ENCODE results near the gene VPS35.

The VPS35 gene

DNA sequence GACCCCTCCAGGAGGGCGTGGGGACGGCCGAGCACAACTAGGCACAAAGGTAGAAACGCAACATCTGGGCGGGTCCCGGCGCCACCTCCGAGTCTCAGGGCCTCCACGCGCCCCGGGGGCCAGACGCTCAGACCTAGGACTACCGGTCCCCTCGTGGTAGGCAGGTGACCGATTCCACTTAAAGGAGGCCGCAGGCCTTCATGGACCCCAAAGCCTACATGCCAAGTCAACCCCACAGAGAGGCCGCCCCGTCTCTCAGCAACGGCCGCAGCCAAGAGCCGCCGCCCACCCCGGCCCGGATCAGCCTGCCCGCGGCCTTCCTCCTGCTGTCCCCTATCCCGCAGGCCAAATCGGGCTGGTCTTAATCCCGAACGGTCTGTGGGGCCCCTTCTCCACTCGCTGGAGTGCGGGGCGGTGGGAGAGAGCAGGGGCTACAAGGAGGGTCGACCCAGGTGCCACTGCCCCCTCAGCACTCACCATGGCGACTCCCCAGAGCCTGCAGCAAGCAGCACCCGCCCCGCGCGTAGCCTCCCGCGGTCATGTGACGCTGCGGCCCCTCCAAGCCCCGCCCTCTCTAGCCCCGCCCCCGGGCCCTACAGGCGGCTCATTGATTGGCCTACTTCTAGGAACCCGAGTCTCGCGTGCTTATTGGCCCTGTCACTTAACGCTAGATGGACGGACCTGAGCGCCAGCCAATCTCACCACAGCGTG, at the start of gene VPS35:
VPS35 (minus strand) TSS at position 525 of the 711 bp plus-strand sequence; CDS start at position 480, 45 bp downstream.
- peak; percentile 98 to 100 for DNase-seq (ENCODE audit: extremely low read depth in 1 of 2, low read depth in 1 of 2)

DNA sequence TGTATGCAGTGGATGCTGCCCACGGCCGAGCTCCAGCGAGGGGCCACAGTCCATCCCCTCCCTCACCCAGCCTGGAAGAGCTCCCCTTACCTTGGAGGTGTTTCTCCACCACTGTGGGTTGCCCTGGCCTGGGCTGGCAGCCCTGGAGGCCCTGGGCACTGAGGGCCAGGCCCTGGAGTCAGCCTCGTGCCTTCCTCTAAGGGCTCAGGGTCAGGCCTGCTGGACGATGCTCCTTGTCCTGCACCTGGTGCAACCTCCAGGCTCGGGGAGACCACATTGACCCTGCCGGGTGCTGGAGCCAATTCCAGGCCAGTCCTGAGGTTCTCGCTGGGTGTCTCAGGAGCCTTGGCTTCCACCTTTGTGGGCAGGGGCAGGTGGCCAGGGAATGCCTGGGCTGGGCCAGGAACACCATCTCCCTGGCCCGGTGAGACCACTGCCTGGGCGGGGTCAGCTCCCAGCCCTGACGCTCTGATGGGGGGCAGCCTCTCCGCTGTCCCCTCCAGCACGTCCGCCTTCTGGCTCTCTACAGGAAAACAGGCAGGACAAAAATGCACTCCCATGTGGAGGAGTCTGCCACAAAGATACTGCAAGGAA, 48.7 kb upstream of the VPS35 start:
- no peak for DNase-seq (ENCODE audit: extremely low read depth in 1 of 2, low read depth in 1 of 2)

DNA sequence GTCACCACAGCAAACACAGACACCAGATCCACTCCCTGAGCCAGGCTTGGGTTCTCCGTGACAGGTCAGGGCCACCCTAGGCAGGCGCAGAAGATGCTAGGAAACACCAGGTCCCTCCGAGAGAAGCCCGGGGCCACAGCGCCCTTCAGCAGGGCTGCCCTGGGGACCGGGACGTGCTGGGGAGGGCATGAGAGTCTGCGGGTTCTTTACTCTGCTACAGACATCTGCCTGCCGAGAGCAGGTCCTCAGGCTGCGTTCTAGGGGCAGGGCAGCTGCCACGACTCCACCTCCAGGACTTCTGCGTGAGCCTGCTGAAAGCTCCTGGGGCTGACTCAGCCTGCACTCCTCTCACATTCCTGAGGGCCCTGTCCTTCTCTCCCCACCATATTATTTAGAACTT, 47.7 kb upstream of the VPS35 start:
- no peak for DNase-seq (ENCODE audit: extremely low read depth in 1 of 2, low read depth in 1 of 2)

DNA sequence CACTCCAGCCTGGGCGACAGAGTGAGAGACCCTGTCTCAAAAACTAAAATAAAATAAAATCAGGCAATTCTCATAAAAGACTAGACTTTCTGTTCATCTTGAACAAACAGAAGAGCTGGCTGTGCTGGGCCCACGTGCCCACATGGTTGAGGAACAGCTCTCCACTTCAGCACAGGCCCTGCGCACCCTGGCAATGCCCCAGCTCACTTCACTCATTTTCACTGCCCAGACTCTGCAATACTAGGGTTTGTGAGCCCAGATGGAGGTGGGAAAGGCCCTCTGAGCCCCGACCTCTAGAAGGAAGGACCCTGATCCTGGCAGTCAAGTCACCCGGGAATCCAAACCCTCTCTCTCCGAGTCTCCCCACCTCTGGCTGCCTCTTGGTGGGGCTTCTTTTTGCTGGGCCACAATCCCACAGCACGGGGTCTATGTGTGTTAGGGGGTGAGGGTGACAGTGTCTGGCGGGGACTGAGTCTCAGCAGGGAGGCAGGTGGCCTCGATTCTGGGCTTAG, 44.4 kb upstream of the VPS35 start:
- DNase-seq (ENCODE audit: extremely low read depth in 1 of 2, low read depth in 1 of 2): no peak

DNA sequence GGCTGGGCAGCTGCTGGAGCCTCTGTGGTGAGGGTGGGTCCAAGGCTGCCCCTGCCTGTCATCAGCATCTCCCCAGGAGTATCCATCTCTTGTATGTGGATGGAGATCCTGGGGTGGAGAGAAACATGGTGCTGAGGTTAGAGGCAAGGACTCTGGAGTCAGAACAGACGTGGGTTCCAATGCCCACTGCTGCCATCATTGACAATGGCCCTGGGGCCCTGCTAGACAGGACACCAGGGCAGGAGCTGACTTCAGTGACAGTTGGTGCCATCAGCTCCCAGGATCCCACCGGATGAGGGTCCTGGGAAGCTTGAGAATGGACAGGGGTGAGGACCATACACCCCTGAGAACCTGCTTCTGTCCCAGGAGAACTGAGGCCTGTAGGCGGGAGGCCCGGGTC, 43.6 kb upstream of the VPS35 start:
- no peak for DNase-seq (ENCODE audit: extremely low read depth in 1 of 2, low read depth in 1 of 2)

DNA sequence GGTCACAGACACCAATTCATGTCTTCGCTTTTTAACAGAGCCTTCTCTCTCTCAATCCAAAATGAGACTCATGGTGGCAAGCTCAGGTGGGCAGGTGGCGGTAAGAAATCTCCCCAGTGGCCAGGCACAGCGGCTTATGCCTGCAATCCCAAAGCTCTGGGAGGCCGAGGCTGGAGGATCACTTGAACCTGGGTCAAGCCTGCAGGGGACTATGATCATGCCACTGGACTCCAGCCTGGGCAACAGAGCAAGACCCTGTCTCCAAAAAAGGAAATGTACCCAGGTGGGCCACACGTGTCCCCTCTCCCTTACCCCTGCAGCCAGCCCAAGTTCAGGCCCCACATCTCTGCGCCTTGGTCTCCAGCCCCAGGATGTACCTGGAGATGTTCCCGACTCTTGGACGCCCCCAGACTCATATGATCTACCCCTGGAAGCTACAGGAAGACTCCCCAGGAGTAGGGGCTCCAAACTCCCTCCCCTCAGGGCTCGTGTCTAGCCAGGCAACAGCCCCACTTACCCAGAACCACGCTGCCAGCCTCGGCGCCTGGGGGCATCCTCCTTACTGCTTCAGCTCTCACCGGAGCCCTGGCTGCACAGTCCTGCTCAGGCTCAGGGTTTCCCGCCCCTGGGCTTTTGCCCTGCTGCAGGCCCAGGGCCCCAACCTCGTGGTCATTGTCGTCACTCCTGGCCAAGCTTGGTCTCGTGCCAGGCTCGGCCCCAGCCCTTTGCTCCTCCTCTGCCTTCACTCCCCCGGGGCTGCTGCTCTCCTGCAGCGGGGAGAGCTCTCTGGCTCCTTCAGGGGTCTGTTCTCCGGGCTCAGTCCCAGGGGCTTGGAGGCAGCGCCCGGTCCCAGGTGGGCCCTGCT, 42.9 kb upstream of the VPS35 start:
- no peak for DNase-seq (ENCODE audit: extremely low read depth in 1 of 2, low read depth in 1 of 2)

DNA sequence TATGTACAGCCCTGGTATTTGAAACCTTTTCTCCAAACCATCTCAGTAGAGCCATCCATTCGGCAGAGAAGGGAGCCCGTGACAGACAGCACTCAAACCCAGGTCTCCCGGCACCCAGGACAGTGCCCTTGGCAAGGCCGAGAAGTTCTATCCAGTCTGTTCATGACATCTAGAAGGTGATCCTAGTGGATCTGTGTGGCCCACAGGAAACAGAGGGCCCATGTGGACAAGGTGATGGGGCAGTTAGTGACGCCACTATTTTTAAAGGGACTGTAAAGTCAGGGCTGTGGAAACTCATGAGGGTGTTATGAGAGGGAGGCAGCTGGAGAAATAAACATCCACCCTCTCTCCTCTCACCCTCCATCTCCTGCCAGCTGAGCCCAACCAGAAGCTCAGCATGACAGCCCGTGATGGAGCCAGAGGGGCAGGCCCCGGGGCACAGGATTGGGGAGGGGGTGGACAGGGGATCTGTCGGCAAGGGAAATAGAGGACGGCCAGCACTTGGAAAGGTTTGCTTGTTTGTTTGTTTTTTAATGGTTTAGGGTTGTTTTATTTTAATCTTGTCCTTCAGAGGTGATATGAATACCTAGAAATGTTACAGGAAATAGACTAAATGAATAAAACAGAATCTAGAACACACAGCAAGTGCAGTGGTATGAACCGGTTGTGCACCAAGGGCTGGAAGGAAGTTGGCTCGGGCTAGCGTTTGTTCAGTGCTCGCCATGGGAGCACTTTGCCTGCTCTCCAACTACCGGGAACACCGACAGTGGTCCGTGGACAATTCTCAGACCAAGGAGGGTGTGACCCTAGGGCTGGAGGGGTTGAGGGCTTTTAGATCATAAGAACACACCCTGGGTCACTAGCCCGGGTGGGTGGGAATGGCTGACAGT, 42.1 kb upstream of the VPS35 start:
- no peak for DNase-seq (ENCODE audit: extremely low read depth in 1 of 2, low read depth in 1 of 2)

DNA sequence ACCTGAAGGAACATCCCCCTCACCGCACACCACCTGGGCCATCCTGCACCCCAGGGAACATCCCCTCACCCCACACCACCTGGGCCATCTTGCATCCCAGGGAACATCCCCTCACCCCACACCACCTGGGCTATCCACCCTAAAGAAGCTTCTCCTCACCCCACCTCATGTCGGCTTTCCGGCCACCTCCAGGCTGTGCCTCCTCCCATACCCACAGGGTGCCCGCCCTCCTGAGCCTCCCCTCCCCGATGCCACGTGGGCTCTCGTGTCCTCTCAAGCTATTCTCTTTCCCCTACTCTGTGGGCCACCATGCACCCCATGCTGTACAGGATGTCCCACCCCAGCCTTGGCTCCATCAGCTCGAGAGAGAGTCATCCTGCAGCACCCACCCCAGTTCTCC, 41.1 kb upstream of the VPS35 start:
- no peak for DNase-seq (ENCODE audit: extremely low read depth in 1 of 2, low read depth in 1 of 2)

DNA sequence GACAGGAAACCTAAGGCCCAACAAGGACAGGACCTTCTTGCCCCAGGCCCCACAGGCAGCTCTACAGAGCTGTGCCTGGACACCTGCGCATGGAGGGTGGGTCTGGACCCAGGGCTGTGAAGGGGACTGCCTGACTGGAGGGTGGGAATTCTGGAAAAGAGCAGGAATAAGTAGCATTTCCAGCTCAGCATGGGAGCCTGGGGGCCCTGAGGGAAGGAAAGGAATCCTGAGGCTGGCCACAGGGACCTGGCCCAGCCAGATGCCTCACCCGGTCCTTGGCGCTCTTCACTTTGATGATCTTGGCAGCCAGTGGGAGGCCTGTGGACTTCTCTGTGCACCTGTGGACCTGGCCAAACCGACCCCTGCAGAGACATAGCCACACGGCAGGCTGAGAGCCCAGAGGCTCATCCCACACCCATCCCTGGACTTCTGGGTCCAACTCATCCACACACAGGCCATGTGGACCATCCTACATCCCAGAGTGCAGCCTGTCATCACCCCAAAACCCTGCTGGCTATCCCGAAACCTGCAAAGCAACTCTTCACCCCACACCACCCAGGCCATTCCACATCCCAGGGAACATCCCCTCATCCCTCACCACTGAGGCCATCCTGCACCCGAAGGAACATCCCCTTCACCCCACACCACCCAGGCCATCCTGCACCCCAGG, 40.5 kb upstream of the VPS35 start:
- DNase-seq (ENCODE audit: extremely low read depth in 1 of 2, low read depth in 1 of 2): no peak

DNA sequence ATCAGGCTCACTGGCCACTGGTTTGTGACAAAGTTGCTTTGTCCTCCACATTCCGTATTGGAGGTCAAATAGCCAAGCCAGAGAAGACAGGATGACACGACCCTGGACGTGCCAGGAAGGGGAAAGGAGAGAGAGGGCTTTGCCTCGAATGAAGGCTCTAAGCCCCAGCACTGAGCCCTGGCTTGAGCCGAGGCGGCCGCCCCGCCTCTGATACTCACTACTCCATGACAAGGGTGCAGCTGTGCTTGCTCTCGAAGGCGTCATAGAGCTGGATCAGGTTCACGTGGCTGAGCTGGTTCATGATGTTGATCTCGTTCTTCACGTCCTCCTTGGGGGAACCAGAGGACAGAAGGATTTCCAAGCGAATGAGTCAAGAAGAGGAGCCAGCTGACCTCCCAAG, 39.8 kb upstream of the VPS35 start:
- no peak for DNase-seq (ENCODE audit: extremely low read depth in 1 of 2, low read depth in 1 of 2)

DNA sequence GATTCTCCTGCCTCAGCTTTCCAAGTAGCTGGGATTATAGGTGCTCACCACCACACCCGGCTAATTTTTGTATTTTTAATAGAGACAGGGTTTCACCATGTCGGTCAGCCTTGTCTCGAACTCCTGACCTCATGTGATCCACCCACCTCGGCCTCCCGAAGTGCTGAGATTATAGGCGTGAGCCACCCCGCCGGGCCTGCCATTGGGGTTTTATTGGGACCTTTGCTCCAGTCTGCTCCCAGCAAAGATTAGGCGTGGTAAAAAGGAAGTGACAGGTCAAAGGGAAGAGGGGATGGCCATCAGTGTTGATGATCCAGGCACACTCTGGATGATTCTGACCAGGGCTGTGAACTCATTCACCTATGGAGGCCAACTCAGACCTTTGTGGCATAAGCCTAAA, 38.7 kb upstream of the VPS35 start:
- DNase-seq (ENCODE audit: extremely low read depth in 1 of 2, low read depth in 1 of 2): no peak

DNA sequence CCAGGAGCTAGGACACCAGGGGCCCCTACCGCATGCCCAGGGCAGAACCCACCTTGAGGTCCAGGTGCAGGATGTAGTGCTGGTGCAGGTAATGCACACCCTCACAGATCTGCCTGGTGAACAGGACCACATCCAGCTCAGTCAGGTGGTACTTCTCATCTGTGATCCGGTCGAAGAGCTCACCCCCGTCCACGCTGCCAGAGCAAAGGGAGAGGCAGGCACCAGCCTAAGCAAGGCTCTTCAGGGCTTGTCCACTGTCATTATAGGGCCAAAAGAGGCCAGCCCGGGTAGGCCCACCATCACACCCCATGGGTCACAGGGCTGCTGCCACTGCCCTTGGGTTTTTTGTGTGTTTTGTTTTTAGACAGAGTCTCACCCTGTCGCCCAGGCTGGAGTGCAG, 38.2 kb upstream of the VPS35 start:
- DNase-seq (ENCODE audit: extremely low read depth in 1 of 2, low read depth in 1 of 2): no peak

DNA sequence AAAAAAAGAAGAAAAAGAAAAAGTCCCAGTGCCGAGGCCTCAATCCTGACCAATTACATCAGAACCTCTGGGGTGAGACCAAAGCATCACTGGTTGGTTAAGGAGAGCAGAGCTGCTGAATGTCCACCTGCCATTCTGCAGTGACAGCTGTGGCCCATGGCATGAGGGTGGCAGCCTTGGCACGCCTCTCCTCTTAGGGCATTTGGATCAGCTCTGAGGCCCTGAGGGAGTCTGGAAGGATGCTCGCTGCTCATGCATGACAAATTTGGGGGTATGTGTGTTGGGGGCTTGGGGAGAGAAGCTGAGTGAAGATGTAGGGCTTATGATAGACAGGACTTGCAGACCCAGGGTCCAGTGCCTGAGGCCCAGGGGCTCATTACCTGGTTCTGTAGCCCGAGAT, 32.9 kb upstream of the VPS35 start:
- no peak for DNase-seq (ENCODE audit: extremely low read depth in 1 of 2, low read depth in 1 of 2)

DNA sequence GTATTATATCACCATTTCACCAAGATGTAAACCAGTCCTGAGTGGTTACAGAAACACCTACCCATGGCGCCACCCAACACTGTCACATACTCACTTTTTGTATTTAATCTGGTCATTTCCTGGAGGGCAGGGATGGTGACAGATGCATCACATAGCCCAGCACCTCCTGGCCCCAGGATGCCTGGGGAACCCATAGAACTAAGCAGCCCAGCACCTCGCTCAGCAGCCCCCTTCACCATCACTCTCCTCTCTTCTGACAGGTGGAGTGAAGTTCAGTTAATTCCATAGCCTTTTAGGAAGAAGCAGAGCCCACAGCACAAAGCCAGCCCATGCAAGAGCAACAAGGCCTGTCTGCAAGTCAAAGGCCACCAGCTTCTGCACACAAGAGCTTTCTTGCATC, 31.6 kb upstream of the VPS35 start:
- no peak for DNase-seq (ENCODE audit: extremely low read depth in 1 of 2, low read depth in 1 of 2)

DNA sequence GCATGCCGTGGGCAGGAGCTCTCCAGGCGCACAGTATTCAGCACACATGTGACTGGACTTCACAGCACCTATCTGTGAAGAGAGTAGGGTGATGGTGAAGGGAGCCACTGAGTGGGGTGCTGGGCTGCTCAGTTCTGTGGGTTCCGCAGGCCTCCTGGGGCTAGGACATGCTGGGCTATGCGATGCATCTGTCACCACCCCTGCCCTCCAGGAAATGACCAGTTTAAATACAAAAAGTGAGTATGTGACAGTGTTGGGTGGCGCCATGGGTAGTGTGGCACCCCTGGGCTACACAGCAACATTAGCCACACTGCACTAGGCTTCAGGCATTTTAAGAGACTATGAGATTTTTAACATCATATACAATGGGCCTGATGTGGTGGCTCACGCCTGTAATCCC, 30.6 kb upstream of the VPS35 start:
- DNase-seq (ENCODE audit: extremely low read depth in 1 of 2, low read depth in 1 of 2): no peak

DNA sequence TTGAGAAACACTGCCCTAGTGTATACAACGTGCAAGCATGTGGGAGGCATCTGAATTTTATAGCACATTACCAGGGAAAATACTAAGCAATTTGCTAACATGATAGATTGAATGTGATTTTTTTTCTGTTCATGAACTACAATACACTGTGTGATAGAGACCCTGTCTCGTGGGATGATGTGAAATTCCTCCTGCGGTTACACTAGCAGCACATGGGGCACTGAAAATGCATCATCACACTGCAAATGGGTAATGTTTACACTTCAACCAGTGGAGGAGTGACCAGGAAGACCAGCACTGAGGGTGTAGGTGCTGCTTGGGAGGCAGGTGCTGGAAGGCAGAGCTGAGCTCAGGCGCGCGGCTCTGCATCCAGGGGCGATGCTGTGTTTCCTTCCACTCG, 29.2 kb upstream of the VPS35 start:
- DNase-seq (ENCODE audit: extremely low read depth in 1 of 2, low read depth in 1 of 2): no peak

DNA sequence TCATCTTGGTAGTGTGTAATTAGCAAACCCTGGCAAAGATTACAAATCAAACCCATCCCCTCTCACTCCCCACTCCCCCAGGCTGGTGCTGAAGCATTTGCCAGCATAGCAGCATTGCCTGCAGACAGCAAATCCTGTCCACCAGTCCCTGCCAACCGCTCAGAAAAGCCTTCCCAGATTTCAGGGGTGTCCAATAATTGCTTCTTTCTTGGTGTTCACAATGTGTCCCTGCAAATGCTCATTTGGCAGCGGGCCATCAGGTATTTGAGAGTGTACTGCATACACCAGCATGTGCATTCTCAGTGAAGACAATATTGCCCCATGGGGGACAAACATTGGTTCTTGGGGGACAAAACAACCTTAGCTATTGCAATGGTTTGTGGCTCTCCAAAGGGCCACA, 28.7 kb upstream of the VPS35 start:
- DNase-seq (ENCODE audit: extremely low read depth in 1 of 2, low read depth in 1 of 2): no peak

DNA sequence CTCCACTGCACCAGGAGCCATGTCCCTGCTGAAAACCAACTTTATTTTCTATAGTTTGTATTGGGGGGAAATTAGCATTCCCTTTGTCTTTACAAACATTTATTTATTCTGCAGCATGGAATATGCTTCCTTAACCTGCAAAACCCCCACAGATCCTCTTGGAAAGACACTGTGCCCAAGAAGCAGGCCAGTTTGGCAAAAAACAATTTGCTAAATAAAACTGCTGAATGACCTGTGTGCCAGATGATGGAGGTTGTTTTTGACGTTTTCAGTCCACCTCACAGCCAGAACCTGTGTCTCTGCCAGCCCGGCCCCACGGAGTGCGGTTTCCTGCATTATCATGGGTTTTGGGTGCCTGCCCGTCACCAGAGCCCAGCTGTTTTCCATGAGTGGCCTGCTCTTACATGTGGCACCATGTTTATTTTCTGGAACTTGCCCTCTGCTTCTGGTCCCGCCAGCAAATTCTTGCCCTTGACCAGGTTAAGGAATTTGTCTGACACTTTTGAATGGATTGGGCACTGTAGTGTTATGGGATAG, 26.9 kb upstream of the VPS35 start:
- DNase-seq (ENCODE audit: extremely low read depth in 1 of 2, low read depth in 1 of 2): no peak

DNA sequence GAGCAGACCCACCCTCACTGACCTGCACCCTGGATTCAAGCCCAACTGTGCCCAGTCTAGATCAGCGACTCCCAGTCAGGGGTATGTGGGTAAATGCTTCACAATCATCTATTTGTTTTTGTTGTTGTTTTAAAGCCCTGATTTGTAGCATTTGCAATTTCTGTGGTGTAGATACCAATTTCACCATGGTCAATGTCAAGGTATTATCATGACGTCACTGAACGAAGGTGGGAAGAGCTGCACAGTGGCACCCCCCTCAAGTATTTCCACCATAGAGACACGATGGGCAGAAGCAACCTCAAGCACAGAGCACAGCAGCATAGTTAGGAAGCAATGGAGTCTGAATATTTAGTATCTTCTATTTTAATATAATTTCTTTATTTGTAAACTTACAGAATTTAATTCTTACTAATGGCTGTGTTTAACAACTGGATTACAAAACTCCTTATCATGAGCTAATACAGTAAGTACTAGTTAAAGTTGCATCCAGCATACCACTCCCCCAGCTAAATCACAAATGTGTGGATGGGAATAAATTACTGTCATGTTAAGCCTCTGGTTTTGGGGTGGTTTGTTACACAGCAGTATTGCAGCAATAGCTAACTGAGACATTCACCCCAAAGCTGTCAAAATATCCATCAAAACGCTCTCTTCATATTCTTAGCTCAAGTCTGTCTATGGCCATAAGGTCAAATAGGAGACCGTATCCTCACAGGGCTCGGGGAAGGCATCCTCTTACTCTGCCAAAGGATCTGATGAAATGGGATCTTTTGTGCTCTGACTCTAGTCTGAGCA, 26.0 kb upstream of the VPS35 start:
- no peak for DNase-seq (ENCODE audit: extremely low read depth in 1 of 2, low read depth in 1 of 2)

All from activated CD8-positive, alpha-beta memory T cell treated with anti-CD3 and anti-CD28 coated beads for 1 hour (primary cell).